AG10803 (cell line): ENCODE measurements around the gene NKAIN4.

ENCODE experiments used
- DNase-seq: peaks from one replicate; pipeline ENCODE4 v3.0.0; 2010; ENCODE audit warnings: low read depth
- H3K4me3 ChIP-seq: 2 replicates; pipeline ENCODE4 v1.5.1; 2011; ENCODE audit warnings: mild to moderate bottlenecking, low read length, control low read depth
- TF ChIP-seq, protein P1 (sequence below): conservative IDR thresholded peaks from 2 replicates; pipeline ENCODE4 v1.5.1; 2011; ENCODE audit warnings: mild to moderate bottlenecking, low read length, control low read depth, inconsistent platforms

The NKAIN4 gene

DNA sequence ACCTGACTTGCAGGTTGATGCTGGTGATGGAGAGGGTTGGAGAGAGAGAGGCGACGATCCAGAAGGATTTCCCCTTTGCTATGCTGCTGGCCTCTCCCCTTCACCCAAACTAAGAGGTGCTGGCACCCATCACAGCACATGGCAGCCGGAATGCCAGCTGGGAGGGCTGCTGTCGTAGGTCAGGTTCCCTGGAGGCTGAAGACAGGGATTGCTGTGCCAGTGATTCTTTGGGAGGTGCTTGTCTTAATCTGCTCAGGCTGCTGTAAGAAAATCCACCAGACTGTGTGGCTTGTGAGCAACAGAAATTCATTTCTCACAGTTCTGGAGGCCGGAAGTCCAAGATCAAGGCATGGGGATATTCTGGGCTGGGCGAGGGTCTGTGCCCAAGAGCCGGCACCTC, 14.0 kb upstream of the NKAIN4 start:
- H3K4me3 ChIP-seq, result no peak overlapping the region
- TF ChIP-seq, protein P1, sequence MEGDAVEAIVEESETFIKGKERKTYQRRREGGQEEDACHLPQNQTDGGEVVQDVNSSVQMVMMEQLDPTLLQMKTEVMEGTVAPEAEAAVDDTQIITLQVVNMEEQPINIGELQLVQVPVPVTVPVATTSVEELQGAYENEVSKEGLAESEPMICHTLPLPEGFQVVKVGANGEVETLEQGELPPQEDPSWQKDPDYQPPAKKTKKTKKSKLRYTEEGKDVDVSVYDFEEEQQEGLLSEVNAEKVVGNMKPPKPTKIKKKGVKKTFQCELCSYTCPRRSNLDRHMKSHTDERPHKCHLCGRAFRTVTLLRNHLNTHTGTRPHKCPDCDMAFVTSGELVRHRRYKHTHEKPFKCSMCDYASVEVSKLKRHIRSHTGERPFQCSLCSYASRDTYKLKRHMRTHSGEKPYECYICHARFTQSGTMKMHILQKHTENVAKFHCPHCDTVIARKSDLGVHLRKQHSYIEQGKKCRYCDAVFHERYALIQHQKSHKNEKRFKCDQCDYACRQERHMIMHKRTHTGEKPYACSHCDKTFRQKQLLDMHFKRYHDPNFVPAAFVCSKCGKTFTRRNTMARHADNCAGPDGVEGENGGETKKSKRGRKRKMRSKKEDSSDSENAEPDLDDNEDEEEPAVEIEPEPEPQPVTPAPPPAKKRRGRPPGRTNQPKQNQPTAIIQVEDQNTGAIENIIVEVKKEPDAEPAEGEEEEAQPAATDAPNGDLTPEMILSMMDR, result no peak
- no peak for DNase-seq

DNA sequence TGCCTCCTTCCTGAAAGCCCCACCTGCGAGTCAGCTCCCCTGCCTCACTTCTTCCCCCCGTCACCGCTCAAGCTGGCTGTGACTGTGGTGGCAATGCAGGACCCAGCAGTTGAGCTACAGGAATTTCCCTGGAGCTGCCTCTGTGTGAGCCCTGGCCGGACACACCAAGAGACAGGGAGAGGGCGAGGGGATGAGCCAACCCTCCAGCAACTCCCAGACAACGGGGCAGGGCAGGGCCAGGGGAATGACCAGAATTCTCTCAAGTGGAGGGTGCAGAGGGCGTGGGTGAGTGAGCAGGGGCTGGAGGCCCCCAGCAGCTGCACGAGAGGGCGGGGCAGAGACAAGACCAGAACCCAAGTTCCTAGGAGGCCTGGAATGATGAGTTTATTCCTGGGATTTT, 13.4 kb upstream of the NKAIN4 start:
- TF ChIP-seq, protein P1, result no peak
- no peak for DNase-seq

DNA sequence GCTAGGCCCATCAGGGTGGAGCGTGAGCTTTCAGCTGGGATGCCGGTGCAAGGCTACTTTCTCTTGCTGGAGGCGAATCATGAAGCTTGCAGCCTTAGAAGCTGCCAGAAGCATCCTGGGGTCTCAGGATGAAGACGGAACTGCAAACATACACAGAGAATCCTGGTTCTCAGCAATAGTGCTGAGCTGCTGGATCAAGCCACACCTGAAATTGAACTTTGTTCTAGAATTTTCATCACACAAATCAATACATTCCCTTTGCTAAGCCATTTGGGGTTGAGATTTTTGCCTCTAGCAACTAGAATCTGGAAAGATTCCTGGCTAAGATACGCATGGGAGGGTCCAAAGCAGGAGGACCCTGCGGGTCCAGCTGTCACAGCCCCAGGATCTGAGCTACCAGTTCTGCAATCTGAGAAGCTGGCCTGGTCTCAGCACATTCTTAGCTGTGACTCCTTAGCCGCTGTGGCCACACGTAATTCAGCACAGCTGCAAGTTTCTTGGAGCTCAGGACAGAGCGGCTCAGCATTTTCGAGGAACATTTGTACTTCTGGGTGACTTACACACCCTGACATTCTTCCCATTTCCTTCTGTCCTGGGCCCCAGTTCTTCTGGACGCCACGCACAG, 11.7 kb upstream of the NKAIN4 start:
- DNase-seq, result peak; percentile 83
- H3K4me3 ChIP-seq, result no peak overlapping the region
- TF ChIP-seq, protein P1, result no peak

More for the DNA sequence above, 13.4 kb upstream of the NKAIN4 start:
- H3K4me3 ChIP-seq, result no peak overlapping the region

DNA sequence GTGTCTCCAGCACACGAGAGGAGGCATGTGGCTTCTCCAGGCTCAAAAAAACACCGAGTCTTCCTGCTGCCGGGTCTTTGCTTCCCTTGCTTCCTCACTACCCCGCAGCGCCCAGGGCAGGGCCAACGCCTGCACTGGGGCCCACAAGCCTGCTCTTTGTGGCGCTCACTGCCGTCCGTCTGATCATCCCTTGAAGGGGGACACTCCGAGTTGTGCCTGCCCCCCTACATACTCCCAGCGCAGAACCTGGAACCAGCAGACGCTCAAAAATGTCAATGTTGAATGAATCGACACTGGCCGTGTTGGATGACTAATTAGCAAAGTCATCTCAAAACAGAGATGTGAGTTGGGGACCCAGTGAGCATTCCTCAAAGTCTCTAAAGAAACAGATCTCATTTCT, 10.3 kb upstream of the NKAIN4 start:
- no peak overlapping the region for H3K4me3 ChIP-seq
- no peak for DNase-seq
- TF ChIP-seq, protein P1, result no peak

DNA sequence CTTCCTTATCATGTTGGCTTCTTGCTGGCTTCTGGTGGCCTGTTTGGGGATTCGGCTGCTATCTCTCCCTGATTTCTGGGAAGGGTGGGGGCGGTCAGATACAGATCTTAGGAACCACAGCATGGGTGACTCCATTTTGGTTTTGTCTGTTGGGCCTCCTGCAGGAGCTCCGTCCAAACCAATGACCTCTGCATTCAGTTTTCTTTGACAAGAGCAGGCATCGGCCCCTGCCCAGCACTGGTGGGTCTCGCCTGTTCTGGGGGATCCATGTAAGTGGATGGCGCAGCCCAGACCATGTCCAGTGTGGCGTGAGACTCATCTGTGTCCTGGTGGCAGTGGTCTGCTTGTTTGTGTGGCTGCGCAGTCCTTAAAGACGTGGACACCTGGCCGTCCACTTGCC, 9.7 kb upstream of the NKAIN4 start:
- TF ChIP-seq, protein P1, result no peak
- DNase-seq, result no peak
- no peak overlapping the region for H3K4me3 ChIP-seq

DNA sequence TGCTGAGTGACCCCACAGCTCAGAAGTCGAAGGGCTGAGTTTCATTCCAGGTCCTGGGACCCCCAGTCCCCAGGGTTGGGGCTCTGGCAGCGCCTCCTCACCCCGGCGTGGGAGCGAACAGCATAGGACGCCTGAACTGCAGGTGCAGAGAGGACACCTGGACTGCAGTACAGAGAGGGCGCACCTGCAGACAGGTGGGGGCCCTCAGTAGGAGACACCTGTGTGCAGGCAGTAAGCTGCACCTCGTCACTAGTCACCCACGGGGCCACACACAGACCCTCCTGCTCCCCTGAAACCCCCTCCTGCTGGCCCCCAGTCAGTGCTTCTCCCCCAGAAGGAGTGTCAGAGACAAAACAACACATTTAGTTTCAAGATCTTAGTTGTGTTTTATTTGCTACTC, 8.6 kb upstream of the NKAIN4 start:
- DNase-seq, result no peak
- TF ChIP-seq, protein P1, result no peak
- no peak overlapping the region for H3K4me3 ChIP-seq

DNA sequence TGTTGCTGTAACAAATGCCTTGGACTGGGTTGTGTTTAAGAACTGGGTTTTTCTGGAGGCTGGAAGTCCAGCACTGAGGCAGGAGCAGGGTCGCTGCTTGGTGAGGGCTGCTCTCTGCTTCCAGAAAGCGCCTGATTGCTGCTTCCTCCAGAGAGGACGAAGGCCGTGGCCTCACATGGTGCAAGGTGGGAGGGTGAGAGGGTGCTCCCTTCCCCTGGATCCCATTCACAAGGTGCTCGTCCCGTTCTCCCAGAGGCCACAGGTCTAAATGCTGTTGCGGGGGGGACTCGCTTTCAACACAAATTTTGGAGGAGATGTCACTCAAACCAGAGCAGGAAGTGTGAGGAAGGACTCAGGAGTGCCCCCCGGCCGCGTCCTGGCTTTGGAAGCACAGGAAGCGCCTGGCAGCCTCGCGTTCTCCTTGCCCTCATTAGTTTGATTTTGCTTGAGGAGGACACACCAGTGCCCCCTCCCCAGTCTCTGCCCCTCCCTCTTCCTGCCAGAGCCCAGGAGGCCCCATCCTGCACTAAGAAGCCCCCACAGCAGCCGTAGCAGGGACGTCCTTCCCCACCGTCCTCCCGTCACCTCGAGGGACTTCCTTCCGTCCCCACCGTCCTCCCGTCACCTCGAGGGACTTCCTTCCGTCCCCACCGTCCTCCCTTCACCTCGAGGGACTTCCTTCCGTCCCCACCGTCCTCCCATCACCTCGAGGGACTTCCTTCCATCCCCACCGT, 7.7 kb upstream of the NKAIN4 start:
- H3K4me3 ChIP-seq, result no peak overlapping the region
- TF ChIP-seq, protein P1, result no peak
- no peak for DNase-seq
